ENCODE data around the gene CARMIL1. TPM values are rescaled to one million over a fixed set of nuclear protein-coding genes. Genes with fewer than 3 reads are reported as not detected.

Gene CARMIL1
- total and polyA plus RNA-seq, 2 of the 8 experiments (the other 6 are each of a cell fraction or from before 2014, with no cell fraction given), result 20.3 to 40.4 TPM

DNA sequence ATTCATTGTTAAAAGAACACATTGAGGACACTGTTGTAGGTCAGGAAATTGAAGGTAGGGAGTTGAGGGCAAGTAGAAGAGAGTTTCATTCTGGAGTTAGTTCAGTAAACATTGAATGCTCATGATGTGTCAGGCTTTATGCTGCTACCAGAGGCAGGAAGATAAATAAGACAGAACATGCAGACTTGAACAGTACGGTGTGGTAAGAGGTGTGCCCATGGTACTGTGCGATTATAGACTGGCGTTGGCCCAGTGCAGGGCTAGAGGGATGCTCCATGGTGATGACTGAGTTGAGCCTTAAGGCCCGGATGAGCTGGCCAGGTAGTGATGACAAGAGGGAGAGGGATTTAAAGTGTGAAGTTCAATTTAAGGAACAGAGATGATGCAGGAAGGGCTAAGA, 50.8 kb downstream of the CARMIL1 start:
- H3K79me1 ChIP-seq (ENCODE audit: low read depth, low read length), result peaks cover 3% of the 10 kb centered on the region
- peaks cover 4 to 10% of the 10 kb centered on the region in 2 experiments for H4K20me1 ChIP-seq (replicated peaks in 1 of 2; ENCODE audit: control insufficient read depth in 1 of 2, insufficient read depth in 2 of 2, low read length in 2 of 2)
- no peak overlapping the region for H3K4me3 ChIP-seq (ENCODE audit: extremely low read depth in 1 of 4, insufficient read depth in 2 of 4, low read depth in 3 of 4, low read length in 4 of 4)
- no peak overlapping the region for H3K14ac ChIP-seq (ENCODE audit: insufficient read length)
- H2BK5ac ChIP-seq (ENCODE audit: low read depth, low read length), result no peak overlapping the region
- H3K4ac ChIP-seq (replicated peaks; ENCODE audit: insufficient read length, low read depth, low read length), result no peak overlapping the region
- H2AFZ ChIP-seq (ENCODE audit: low read length), result no peak overlapping the region
- H3K56ac ChIP-seq (replicated peaks; ENCODE audit: insufficient read length, low read depth, low read length), result no peak overlapping the region
- H2AK5ac ChIP-seq (ENCODE audit: low read depth, low read length), result peak overlapping the region; percentile 69; the same call in 1 of the 2 replicates
- CTCF ChIA-PET (ENCODE audit: partially characterized antibody), result interaction anchor here (1.0 kb wide), 1 partner anchor 10 kb away, joined by 3 read pairs; no protein-coding TSS in a partner anchor
- FAIRE-seq, result no peak
- no peaks in the 10 kb centered on the region for H3K9me3 ChIP-seq (ENCODE audit: insufficient read depth in 2 of 2, low read depth in 1 of 2, low read length in 1 of 2)
- no peaks in the 10 kb centered on the region for H3K36me3 ChIP-seq (ENCODE audit: control insufficient read depth in 2 of 4, insufficient read depth in 4 of 4, low read length in 3 of 4)
- TF ChIP-seq RAD21 (IDR thresholded peaks at IDR 0.05 in 1 of 2, conservative IDR thresholded peaks at IDR 0.05 in 1 of 2; ENCODE audit: low read depth in 2 of 2, low read length in 2 of 2), result no peak
- TF ChIP-seq EZH2 (IDR thresholded peaks at IDR 0.05; ENCODE audit: low read depth, low read length, severe bottlenecking), result no peak
- TF ChIP-seq HDAC6 (IDR thresholded peaks at IDR 0.05; ENCODE audit: low read depth, low read length), result no peak
- no peak for TF ChIP-seq TAF7 (optimal IDR thresholded peaks at IDR 0.05; ENCODE audit: borderline replicate concordance, low read depth, low read length)
- TF ChIP-seq CHD1 (IDR thresholded peaks at IDR 0.05; ENCODE audit: low read depth, low read length), result no peak
- TF ChIP-seq GTF2F1 (IDR thresholded peaks at IDR 0.05; ENCODE audit: borderline replicate concordance, low read depth, low read length), result no peak
- TF ChIP-seq SP2 (IDR thresholded peaks at IDR 0.05; ENCODE audit: low read length), result no peak
- no peak for TF ChIP-seq HDAC2 (IDR thresholded peaks at IDR 0.05; ENCODE audit: borderline replicate concordance in 1 of 2, low read depth in 2 of 2, low read length in 2 of 2)
- no peak for TF ChIP-seq SAP30 (IDR thresholded peaks at IDR 0.05; ENCODE audit: insufficient read depth, insufficient replicate concordance, low read length)
- TF ChIP-seq SIN3A (conservative IDR thresholded peaks at IDR 0.05 in 1 of 2, IDR thresholded peaks at IDR 0.05 in 1 of 2; ENCODE audit: low read depth in 1 of 2, low read length in 2 of 2), result no peak
- H2BK12ac ChIP-seq (ENCODE audit: low read depth, low read length), result no peak overlapping the region
- no peak overlapping the region for H2BK15ac ChIP-seq (ENCODE audit: low read length)
- H4K91ac ChIP-seq (replicated peaks; ENCODE audit: insufficient read length, low read length), result no peak overlapping the region
- peaks cover 4 to 100% of the 10 kb centered on the region in 2 experiments for H3K79me2 ChIP-seq (ENCODE audit: control insufficient read depth in 1 of 2, insufficient read depth in 2 of 2, low read length in 2 of 2)
- H4K8ac ChIP-seq (ENCODE audit: extremely low read depth, insufficient read depth, low read length), result no peak overlapping the region
- H2BK20ac ChIP-seq (ENCODE audit: low read length), result no peak overlapping the region
- H3K4me1 ChIP-seq (replicated peaks in 1 of 4; ENCODE audit: control insufficient read depth in 3 of 4, insufficient read depth in 4 of 4, low read length in 3 of 4), result peaks cover 2 to 29% (median 13%) of the 10 kb centered on the region in 4 experiments
- H3K23ac ChIP-seq (ENCODE audit: insufficient read length), result no peak overlapping the region
- H2BK120ac ChIP-seq (replicated peaks; ENCODE audit: low read depth, low read length), result no peak overlapping the region
- no peak overlapping the region for H4K5ac ChIP-seq (ENCODE audit: insufficient read length, low read depth, low read length)
- POLR2A ChIA-PET (ENCODE audit: partially characterized antibody), result interaction anchor here (1.2 to 1.9 kb wide), 2 partner anchors 9 to 12 kb away, joined by 3 to 5 read pairs; no protein-coding TSS in a partner anchor
- no peak overlapping the region for H3K9ac ChIP-seq (replicated peaks in 1 of 4; ENCODE audit: extremely low read depth in 1 of 4, low read depth in 3 of 4, low read length in 3 of 4)
- WGBS, 2 experiments (ENCODE audit: extremely low coverage in 1 of 2, insufficient coverage in 1 of 2, insufficient read length in 1 of 2, insufficient replicate concordance in 2 of 2, low coverage in 1 of 2, low lambda C conversion rate in 2 of 2, missing lambda C conversion rate in 1 of 2), result 94% methylated on average over 4 of the region's 4 CpGs; no CpG with 5 or more reads in 1 of the 2 experiments
- no peak for DNase-seq (ENCODE audit: low read depth in 1 of 2, low spot score in 2 of 2)
- H3K18ac ChIP-seq (ENCODE audit: extremely low read depth, low read length), result no peak overlapping the region
- H3K27me3 ChIP-seq (replicated peaks in 1 of 4; ENCODE audit: control insufficient read depth in 3 of 4, extremely low read depth in 1 of 4, insufficient read depth in 3 of 4, low read length in 3 of 4), result no peaks in the 10 kb centered on the region
- no peaks in the 10 kb centered on the region for H3K23me2 ChIP-seq (ENCODE audit: low read depth, low read length)
- no peak overlapping the region for H3K4me2 ChIP-seq (ENCODE audit: insufficient read depth in 1 of 2, low read depth in 2 of 2, low read length in 2 of 2)
- H3K27ac ChIP-seq (ENCODE audit: low read depth, low read length), result no peak overlapping the region

Data from H1 (cell line).